WTC11 (cell line): ENCODE results near the gene CNPY4. TPM values are rescaled to one million over a fixed set of nuclear protein-coding genes. Genes with fewer than 3 reads are reported as not detected.

ENCODE experiments used
- ATF1 ChIP-seq: sonication (generic); formaldehyde crosslinking; IDR thresholded peaks from 2 replicates; pipeline ENCODE4 v1.8.1; 2023; ENCODE audit warnings: mild to moderate bottlenecking, moderate library complexity, missing genetic modification reagents
- ATF2 ChIP-seq: sonication (generic); formaldehyde crosslinking; IDR thresholded peaks from 2 replicates; pipeline ENCODE4 v1.8.1; 2022; ENCODE audit warnings: low read depth, missing genetic modification reagents, borderline replicate concordance
- CBFB ChIP-seq: sonication (generic); formaldehyde crosslinking; IDR thresholded peaks from 2 replicates; pipeline ENCODE4 v1.8.1; 2022; ENCODE audit warnings: mild to moderate bottlenecking, low read depth, missing genetic modification reagents
- CTCF ChIP-seq: fragments of 200-600 bp; IDR thresholded peaks from 2 replicates; pipeline ENCODE4 v1.8.0; 2022; ENCODE audit warnings: antibody characterized with exemption
- EMX1 ChIP-seq: fragments of 250-450 bp; sonication (Bioruptor Pico); IDR thresholded peaks from 2 replicates; pipeline ENCODE4 v1.8.0; 2021; ENCODE audit warnings: mild to moderate bottlenecking
- FOXP4 ChIP-seq: sonication (generic); formaldehyde crosslinking; IDR thresholded peaks from 2 replicates; pipeline ENCODE4 v1.8.0; 2022; ENCODE audit warnings: mild to moderate bottlenecking, missing genetic modification reagents
- GRHL2 ChIP-seq: fragments of 250-450 bp; sonication (Bioruptor Pico); IDR thresholded peaks from 2 replicates; pipeline ENCODE4 v1.8.0; 2022; ENCODE audit warnings: mild to moderate bottlenecking, moderate library complexity; ENCODE audit not compliant: insufficient replicate concordance, severe bottlenecking
- MAX ChIP-seq: sonication (generic); formaldehyde crosslinking; IDR thresholded peaks from 2 replicates; pipeline ENCODE4 v1.8.0; 2022; ENCODE audit warnings: mild to moderate bottlenecking, missing genetic modification reagents
- MLX ChIP-seq: sonication (generic); formaldehyde crosslinking; IDR thresholded peaks from 2 replicates; pipeline ENCODE4 v1.8.1; 2023; ENCODE audit warnings: mild to moderate bottlenecking, missing genetic modification reagents, moderate library complexity
- NFE2L1 ChIP-seq: sonication (generic); formaldehyde crosslinking; IDR thresholded peaks from 2 replicates; pipeline ENCODE4 v1.8.1; 2023; ENCODE audit warnings: missing genetic modification reagents
- PRDM15 ChIP-seq: sonication (generic); formaldehyde crosslinking; IDR thresholded peaks from 2 replicates; pipeline ENCODE4 v1.8.0; 2022; ENCODE audit warnings: missing genetic modification reagents
- PREB ChIP-seq: sonication (generic); formaldehyde crosslinking; IDR thresholded peaks from 2 replicates; pipeline ENCODE4 v1.8.1; 2022; ENCODE audit warnings: mild to moderate bottlenecking, missing genetic modification reagents, moderate library complexity, borderline replicate concordance
- SMAD3 ChIP-seq: sonication (generic); formaldehyde crosslinking; IDR thresholded peaks from 2 replicates; pipeline ENCODE4 v1.8.0; 2022; ENCODE audit warnings: missing genetic modification reagents, mild to moderate bottlenecking, borderline replicate concordance
- TCF7 ChIP-seq: sonication (generic); formaldehyde crosslinking; IDR thresholded peaks from 2 replicates; pipeline ENCODE4 v1.8.0; 2022; ENCODE audit warnings: mild to moderate bottlenecking, low read depth, missing genetic modification reagents, moderate library complexity
- ZNF281 ChIP-seq: sonication (generic); formaldehyde crosslinking; IDR thresholded peaks from 2 replicates; pipeline ENCODE4 v1.8.0; 2023; ENCODE audit warnings: mild to moderate bottlenecking, missing genetic modification reagents
- ZNF396 ChIP-seq: fragments of 250-450 bp; sonication (Bioruptor Pico); IDR thresholded peaks from 2 replicates; pipeline ENCODE4 v1.8.0; 2021; ENCODE audit warnings: mild to moderate bottlenecking, moderate library complexity, borderline replicate concordance
- ZNF416 ChIP-seq: fragments of 250-450 bp; sonication (Bioruptor Pico); IDR thresholded peaks from 2 replicates; pipeline ENCODE4 v1.9.0; 2021; ENCODE audit warnings: mild to moderate bottlenecking, inconsistent platforms
- ZNF512 ChIP-seq: sonication (generic); formaldehyde crosslinking; IDR thresholded peaks from 2 replicates; pipeline ENCODE4 v1.8.1; 2022; ENCODE audit warnings: missing genetic modification reagents, borderline replicate concordance
- ZNF671 ChIP-seq: fragments of 250-450 bp; sonication (Bioruptor Pico); IDR thresholded peaks from 2 replicates; pipeline ENCODE4 v1.8.0; 2021; ENCODE audit warnings: mild to moderate bottlenecking
- total RNA-seq: library from RNA; stranded (reverse); gene quantifications from 3 replicates; pipeline ENCODE4 v1.2.3, GENCODE V29; 2021

Gene CNPY4
- total RNA-seq, 1 experiment from 2014 or later = 15.1 TPM

- TF ChIP-seq CTCF (no peak), ZNF396 (no peak), ZNF512 (CRISPR knock-in tag) (no peak), ZNF416 (CRISPR knock-in tag) (no peak), GRHL2 (CRISPR knock-in tag) (no peak), ATF1 (CRISPR knock-in tag) (no peak), MAX (CRISPR knock-in tag) (peak; percentile 86), TCF7 (CRISPR knock-in tag) (no peak), FOXP4 (no peak), CBFB (no peak), SMAD3 (CRISPR knock-in tag) (peak; percentile 68; the same call in 1 of the 2 replicates), ZNF281 (CRISPR knock-in tag) (0 out of 2 replicates have a peak, but pooled peaks have one; percentile 33), ATF2 (CRISPR knock-in tag) (no peak), MLX (CRISPR knock-in tag) (no peak), EMX1 (CRISPR knock-in tag) (no peak), PRDM15 (CRISPR knock-in tag) (peak; percentile 79), ZNF671 (0 out of 2 replicates have a peak, but pooled peaks have one; percentile 13), PREB (CRISPR knock-in tag) (no peak), NFE2L1 (CRISPR knock-in tag) (no peak)
Measured at GRCh38 chr7:100148559-100149328, 29.3 kb downstream of the CNPY4 start, which contains the start of gene LAMTOR4 (continued).
